ENCODE results near the gene RPGRIP1.
"Not testable (repeated sequence)": the region's sequence is repeated elsewhere in the genome, so short reads cannot be mapped to it uniquely, and the experiment has no call there.

GRCh38 chr14:21302836-21303140 lies 22.9 kb downstream of the RPGRIP1 start:
- TF ChIP-seq CTCF (IDR thresholded peaks at IDR 0.05; ENCODE audit: insufficient read depth, low read depth, low read length); EZH2 (IDR thresholded peaks at IDR 0.05; ENCODE audit: insufficient read depth, low read length): not testable (repeated sequence)

Data from astrocyte (in vitro differentiated cells and primary cell).